ENCODE measurements around the gene SLC37A3. TPM values are rescaled to one million over a fixed set of nuclear protein-coding genes. Genes with fewer than 3 reads are reported as not detected.

The SLC37A3 gene
- total and polyA plus RNA-seq, 2 of the 13 experiments (the other 11 are each of a cell fraction or from before 2014, with no cell fraction given) = 21.3 to 27.9 TPM

DNA sequence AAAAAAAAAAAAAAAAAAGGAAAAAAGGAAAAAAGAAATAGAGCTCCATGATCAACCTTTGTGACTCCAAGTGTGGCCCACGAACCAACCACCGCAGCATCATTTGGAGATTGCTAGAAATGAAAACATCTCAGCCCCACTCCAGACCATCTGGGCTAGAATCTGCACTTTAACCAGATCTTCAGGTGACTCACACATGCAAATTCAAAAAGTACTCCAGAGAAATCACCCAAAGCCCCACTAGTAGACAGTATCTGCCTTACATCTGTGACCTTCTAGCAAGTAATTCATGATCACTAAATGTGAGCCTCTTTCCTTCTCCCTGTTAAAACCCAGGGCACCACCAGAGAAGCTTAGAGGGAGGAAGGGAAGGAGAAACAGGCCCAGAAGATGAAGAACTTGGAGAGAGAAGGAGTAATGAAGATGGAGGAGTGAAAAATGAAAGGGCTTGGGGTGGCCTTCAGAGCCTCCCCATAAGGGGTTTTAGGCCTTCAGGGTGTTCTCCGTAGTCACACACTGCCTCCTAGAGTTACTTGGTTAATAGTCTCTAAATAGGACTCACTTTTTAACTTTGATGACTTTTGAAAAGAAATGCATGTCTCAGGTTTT lies 94.0 kb downstream of the SLC37A3 start (continued):
- TF ChIP-seq RBM39 (IDR thresholded peaks at IDR 0.05; ENCODE audit: low read depth, low read length, poor library complexity, severe bottlenecking) (no peak), GLI4 (CRISPR knock-in tag; IDR thresholded peaks at IDR 0.05; ENCODE audit: borderline replicate concordance) (no peak), GATAD2A (CRISPR knock-in tag; IDR thresholded peaks at IDR 0.05) (0 out of 2 replicates have a peak, but pooled peaks have one; percentile 14), DMAP1 (CRISPR knock-in tag; IDR thresholded peaks at IDR 0.05) (no peak), ESRRA (CRISPR knock-in tag; IDR thresholded peaks at IDR 0.05; ENCODE audit: low read depth) (no peak), SUZ12 (IDR thresholded peaks at IDR 0.05; ENCODE audit: low read depth, low read length) (no peak), ZFP90 (CRISPR knock-in tag; IDR thresholded peaks at IDR 0.05; ENCODE audit: borderline replicate concordance) (no peak), PHF21A (CRISPR knock-in tag; IDR thresholded peaks at IDR 0.05) (0 out of 2 replicates have a peak, but pooled peaks have one; percentile 27), KDM6A (CRISPR knock-in tag; IDR thresholded peaks at IDR 0.05; ENCODE audit: low read depth) (no peak), ZNF557 (CRISPR knock-in tag; IDR thresholded peaks at IDR 0.05) (no peak), ARNT2 (CRISPR knock-in tag; IDR thresholded peaks at IDR 0.05; ENCODE audit: low read depth) (no peak), ZNF777 (CRISPR knock-in tag; IDR thresholded peaks at IDR 0.05) (no peak), ZNF205 (CRISPR knock-in tag; IDR thresholded peaks at IDR 0.05) (no peak), SAP130 (CRISPR knock-in tag; IDR thresholded peaks at IDR 0.05; ENCODE audit: low read depth) (0 out of 2 replicates have a peak, but pooled peaks have one; percentile 5), ZNF788 (CRISPR knock-in tag; IDR thresholded peaks at IDR 0.05; ENCODE audit: borderline replicate concordance) (no peak)
- TF ChIP-seq, protein P1, sequence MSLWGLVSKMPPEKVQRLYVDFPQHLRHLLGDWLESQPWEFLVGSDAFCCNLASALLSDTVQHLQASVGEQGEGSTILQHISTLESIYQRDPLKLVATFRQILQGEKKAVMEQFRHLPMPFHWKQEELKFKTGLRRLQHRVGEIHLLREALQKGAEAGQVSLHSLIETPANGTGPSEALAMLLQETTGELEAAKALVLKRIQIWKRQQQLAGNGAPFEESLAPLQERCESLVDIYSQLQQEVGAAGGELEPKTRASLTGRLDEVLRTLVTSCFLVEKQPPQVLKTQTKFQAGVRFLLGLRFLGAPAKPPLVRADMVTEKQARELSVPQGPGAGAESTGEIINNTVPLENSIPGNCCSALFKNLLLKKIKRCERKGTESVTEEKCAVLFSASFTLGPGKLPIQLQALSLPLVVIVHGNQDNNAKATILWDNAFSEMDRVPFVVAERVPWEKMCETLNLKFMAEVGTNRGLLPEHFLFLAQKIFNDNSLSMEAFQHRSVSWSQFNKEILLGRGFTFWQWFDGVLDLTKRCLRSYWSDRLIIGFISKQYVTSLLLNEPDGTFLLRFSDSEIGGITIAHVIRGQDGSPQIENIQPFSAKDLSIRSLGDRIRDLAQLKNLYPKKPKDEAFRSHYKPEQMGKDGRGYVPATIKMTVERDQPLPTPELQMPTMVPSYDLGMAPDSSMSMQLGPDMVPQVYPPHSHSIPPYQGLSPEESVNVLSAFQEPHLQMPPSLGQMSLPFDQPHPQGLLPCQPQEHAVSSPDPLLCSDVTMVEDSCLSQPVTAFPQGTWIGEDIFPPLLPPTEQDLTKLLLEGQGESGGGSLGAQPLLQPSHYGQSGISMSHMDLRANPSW (CRISPR knock-in tag; IDR thresholded peaks at IDR 0.05; ENCODE audit: borderline replicate concordance) = no peak
- TF ChIP-seq, protein P2, sequence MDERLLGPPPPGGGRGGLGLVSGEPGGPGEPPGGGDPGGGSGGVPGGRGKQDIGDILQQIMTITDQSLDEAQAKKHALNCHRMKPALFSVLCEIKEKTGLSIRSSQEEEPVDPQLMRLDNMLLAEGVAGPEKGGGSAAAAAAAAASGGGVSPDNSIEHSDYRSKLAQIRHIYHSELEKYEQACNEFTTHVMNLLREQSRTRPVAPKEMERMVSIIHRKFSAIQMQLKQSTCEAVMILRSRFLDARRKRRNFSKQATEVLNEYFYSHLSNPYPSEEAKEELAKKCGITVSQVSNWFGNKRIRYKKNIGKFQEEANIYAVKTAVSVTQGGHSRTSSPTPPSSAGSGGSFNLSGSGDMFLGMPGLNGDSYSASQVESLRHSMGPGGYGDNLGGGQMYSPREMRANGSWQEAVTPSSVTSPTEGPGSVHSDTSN (CRISPR knock-in tag; IDR thresholded peaks at IDR 0.05) = no peak
- TF ChIP-seq, protein P3, sequence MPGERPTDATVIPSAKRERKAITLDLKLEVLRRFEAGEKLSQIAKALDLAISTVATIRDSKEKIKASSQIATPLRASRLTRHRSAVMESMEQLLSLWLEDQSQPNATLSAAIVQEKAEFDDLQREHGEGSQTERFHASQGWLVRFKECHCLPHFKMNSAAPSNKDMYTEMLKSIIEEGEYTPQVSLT (CRISPR knock-in tag; IDR thresholded peaks at IDR 0.05; ENCODE audit: borderline replicate concordance, low read depth) = no peak

Data from HepG2 (cell line).